HUES48 (cell line): ENCODE measurements around the gene NRG3.

Experiments used
- H3K27ac ChIP-seq: one replicate; pipeline ENCODE4 v1.7.0; 2013; ENCODE audit warnings: low read depth, low read length, inconsistent platforms
- H3K27me3 ChIP-seq: 2 replicates; pipeline ENCODE4 v1.6.1; 2013; ENCODE audit warnings: mild to moderate bottlenecking, low read length; ENCODE audit not compliant: control insufficient read depth, insufficient read depth
- H3K36me3 ChIP-seq: 2 replicates; pipeline ENCODE4 v1.6.1; 2013; ENCODE audit warnings: low read length; ENCODE audit not compliant: control insufficient read depth, insufficient read depth
- H3K4me1 ChIP-seq: 2 replicates; pipeline ENCODE4 v1.6.1; 2013; ENCODE audit warnings: mild to moderate bottlenecking, low read length; ENCODE audit not compliant: control insufficient read depth, insufficient read depth
- H3K4me3 ChIP-seq: 2 replicates; pipeline ENCODE4 v1.5.1; 2013; ENCODE audit warnings: mild to moderate bottlenecking, low read depth, low read length
- H3K9ac ChIP-seq: 2 replicates; pipeline ENCODE4 v1.6.1; 2013; ENCODE audit warnings: mild to moderate bottlenecking, low read depth, low read length, moderate library complexity
- H3K9me3 ChIP-seq: 2 replicates; pipeline ENCODE4 v1.6.1; 2013; ENCODE audit warnings: low read length; ENCODE audit not compliant: control insufficient read depth, insufficient read depth

NRG3 gene

DNA sequence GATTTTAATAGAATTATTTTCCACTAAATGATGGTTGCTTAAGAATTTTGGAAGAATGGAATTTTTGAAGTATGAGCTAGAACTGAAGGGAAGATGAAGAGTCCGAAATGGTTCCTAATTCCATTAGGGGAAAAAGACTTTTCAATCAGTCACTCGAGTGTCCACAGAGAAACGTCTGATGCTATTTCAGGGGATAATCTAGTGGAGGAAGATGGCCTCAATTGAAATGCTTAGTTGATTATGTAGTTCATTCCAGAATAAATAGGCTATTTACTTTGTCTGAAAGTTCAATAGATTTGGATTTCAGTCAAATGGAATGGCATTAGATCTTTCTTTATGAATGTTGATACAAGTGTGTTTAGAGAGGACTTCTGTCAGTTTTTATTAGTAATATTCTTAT lies 365.4 kb downstream of the NRG3 start:
- peaks cover 15% of the 10 kb centered on the region; the same call in 1 of the 2 replicates for H3K4me1 ChIP-seq
- no peak overlapping the region for H3K9ac ChIP-seq
- H3K9me3 ChIP-seq: no peaks in the 10 kb centered on the region
- no peak overlapping the region for H3K27ac ChIP-seq
- no peak overlapping the region for H3K4me3 ChIP-seq
- H3K36me3 ChIP-seq: no peaks in the 10 kb centered on the region
- H3K27me3 ChIP-seq: no peaks in the 10 kb centered on the region

DNA sequence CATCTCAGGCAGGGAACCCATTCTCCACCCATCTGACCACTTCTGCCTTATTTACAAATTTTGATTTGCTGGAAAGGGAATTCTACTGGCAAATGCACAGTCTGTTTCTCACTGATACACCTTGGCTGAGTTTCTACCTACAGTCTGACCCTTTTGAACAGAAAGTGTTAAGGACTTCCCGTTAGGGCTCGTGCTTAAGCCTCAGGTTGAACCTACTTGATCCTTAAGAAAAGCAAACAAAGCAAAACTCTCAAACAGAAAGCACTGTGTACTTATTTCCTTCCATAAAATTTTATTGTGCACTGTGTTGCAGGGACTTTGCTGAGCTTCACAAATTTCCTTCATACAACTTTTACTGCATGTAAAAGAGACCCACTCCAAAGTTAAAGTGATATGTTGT lies 367.8 kb downstream of the NRG3 start:
- H3K4me1 ChIP-seq: peaks cover 15% of the 10 kb centered on the region; the same call in 1 of the 2 replicates
- no peaks in the 10 kb centered on the region for H3K9me3 ChIP-seq
- peak overlapping the region; percentile 31; the same call in 1 of the 2 replicates for H3K4me3 ChIP-seq
- peaks cover 4% of the 10 kb centered on the region for H3K27me3 ChIP-seq
- no peaks in the 10 kb centered on the region for H3K36me3 ChIP-seq
- H3K9ac ChIP-seq: no peak overlapping the region
- H3K27ac ChIP-seq: no peak overlapping the region

GRCh38 chr10:82245157-82245556 lies 370.2 kb downstream of the NRG3 start:
- no peaks in the 10 kb centered on the region for H3K9me3 ChIP-seq
- H3K27ac ChIP-seq: no peak overlapping the region
- H3K27me3 ChIP-seq: peaks cover 4% of the 10 kb centered on the region
- H3K36me3 ChIP-seq: no peaks in the 10 kb centered on the region
- H3K4me3 ChIP-seq: no peak overlapping the region
- peaks cover 15% of the 10 kb centered on the region; the same call in 1 of the 2 replicates for H3K4me1 ChIP-seq
- H3K9ac ChIP-seq: no peak overlapping the region

DNA sequence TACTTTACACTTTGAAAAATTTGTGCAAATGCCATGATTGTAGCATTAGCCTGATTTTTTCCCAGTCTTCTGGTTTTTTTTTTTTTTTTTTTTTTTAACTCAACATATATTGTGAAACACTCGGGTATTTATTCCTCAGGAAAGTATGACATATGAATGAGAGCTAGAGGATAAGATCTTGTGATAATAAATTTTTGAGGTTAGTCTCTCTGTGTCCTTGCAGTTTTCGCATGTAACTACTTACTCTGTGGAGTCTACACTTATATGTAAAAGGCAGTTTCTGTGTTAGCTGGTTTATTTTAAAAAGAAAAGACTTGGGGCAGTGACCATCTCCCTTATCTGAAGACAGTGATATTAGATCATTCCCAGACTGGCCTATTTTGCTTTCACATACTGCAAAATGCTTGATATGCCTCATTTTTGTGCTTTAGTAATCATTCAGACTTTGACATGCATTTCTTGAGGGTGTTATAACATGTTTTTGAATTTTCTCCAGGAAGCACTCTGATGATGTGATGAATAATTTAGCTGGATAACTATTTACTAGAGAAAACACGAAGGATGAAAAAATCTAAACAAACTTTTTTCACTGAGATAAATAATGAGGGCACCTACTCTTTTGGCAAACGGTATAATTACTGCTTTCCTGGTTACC lies 371.0 kb downstream of the NRG3 start:
- Histone ChIP-seq H3K4me3 (no peak overlapping the region), H3K9ac (no peak overlapping the region), H3K27ac (no peak overlapping the region), H3K36me3 (no peaks in the 10 kb centered on the region), H3K27me3 (peaks cover 4% of the 10 kb centered on the region), H3K9me3 (no peaks in the 10 kb centered on the region), H3K4me1 (peaks cover 16% of the 10 kb centered on the region)

DNA sequence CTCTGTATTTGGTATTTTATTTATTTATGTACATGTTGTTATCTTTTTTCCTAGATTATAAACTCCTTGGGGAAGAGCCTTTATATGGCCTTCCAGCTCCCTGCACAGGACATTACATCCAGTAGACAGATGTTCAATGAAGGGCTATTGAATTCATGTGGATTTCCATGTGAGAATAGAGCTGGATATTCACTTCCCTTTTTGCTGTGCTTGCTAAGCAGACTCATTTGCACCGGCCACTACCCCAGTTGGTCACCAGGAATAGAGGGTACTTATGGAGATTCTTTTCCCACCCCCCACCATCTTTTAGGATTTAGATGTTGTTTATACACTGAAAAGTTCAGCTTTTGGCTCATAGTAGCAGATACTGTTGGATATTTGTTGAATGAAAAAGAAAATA lies 374.1 kb downstream of the NRG3 start:
- Histone ChIP-seq H3K9me3 (no peaks in the 10 kb centered on the region), H3K4me1 (peaks cover 7% of the 10 kb centered on the region), H3K9ac (no peak overlapping the region), H3K4me3 (no peak overlapping the region), H3K27me3 (peaks cover 4% of the 10 kb centered on the region), H3K27ac (no peak overlapping the region), H3K36me3 (no peaks in the 10 kb centered on the region)

- H3K27ac ChIP-seq: peak overlapping the region; percentile 17
- no peak overlapping the region for H3K9ac ChIP-seq
Measured at GRCh38 chr10:82251222-82251906, 376.4 kb downstream of the NRG3 start.

GRCh38 chr10:82252081-82252480 lies 377.1 kb downstream of the NRG3 start:
- no peaks in the 10 kb centered on the region for H3K9me3 ChIP-seq
- no peak overlapping the region for H3K9ac ChIP-seq
- H3K4me1 ChIP-seq: peaks cover 7% of the 10 kb centered on the region
- no peak overlapping the region for H3K4me3 ChIP-seq
- no peaks in the 10 kb centered on the region for H3K36me3 ChIP-seq
- H3K27ac ChIP-seq: no peak overlapping the region
- no peaks in the 10 kb centered on the region for H3K27me3 ChIP-seq

More at GRCh38 chr10:82251222-82251906, 376.4 kb downstream of the NRG3 start:
- no peaks in the 10 kb centered on the region; the same call in 1 of the 2 replicates for H3K27me3 ChIP-seq
- H3K36me3 ChIP-seq: no peaks in the 10 kb centered on the region
- no peaks in the 10 kb centered on the region for H3K9me3 ChIP-seq
- H3K4me1 ChIP-seq: peaks cover 7% of the 10 kb centered on the region
- no peak overlapping the region for H3K4me3 ChIP-seq

DNA sequence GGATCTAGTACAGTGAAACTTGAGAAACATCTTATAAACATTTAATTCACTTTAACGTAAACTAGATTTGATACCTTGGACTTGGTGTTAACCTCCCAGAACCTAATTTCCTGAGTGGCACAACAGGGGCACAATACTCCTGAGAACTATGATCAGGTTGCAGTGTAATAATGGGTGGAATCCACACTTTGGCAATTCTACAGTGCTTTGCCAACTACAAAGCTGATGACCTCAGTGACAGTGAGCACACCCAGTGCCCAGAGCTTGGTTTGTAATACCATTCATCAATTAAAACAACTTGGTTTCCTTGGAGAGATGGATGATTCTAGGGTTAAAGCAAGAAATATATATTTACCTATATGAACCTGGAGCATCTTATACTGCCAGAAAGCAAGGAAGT lies 379.2 kb downstream of the NRG3 start:
- Histone ChIP-seq H3K9me3 (no peaks in the 10 kb centered on the region), H3K27ac (no peak overlapping the region), H3K9ac (no peak overlapping the region), H3K27me3 (no peaks in the 10 kb centered on the region), H3K36me3 (no peaks in the 10 kb centered on the region), H3K4me3 (no peak overlapping the region), H3K4me1 (peaks cover 7% of the 10 kb centered on the region)

- Histone ChIP-seq H3K9me3 (no peaks in the 10 kb centered on the region), H3K27ac (no peak overlapping the region), H3K27me3 (no peaks in the 10 kb centered on the region), H3K4me3 (no peak overlapping the region), H3K4me1 (peaks cover 5% of the 10 kb centered on the region), H3K36me3 (no peaks in the 10 kb centered on the region), H3K9ac (no peak overlapping the region)
Measured at GRCh38 chr10:82256275-82256674, 381.3 kb downstream of the NRG3 start.

DNA sequence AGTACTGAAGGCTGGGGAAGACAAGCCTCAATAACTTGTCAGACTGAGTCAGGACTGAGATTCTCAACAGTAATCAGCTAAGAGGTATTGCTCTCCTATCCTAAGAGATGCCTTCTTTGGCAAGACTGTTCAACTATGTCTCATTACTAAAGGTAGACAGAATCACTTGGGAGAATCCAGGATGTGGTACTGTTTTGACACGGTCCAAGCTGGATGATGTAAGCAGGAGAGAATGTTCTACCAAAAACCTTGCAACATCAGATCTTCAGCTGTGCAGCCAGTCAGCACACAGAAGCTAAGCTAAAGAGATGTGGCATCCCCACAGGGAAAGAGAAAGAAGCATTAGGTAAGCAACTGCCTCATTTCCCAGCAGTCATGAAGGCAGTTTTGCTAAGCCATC lies 391.4 kb downstream of the NRG3 start:
- H3K27me3 ChIP-seq: no peaks in the 10 kb centered on the region
- H3K9me3 ChIP-seq: no peaks in the 10 kb centered on the region
- no peak overlapping the region for H3K4me3 ChIP-seq
- no peak overlapping the region for H3K27ac ChIP-seq
- H3K4me1 ChIP-seq: peaks cover 15% of the 10 kb centered on the region
- H3K9ac ChIP-seq: no peak overlapping the region
- no peaks in the 10 kb centered on the region for H3K36me3 ChIP-seq

DNA sequence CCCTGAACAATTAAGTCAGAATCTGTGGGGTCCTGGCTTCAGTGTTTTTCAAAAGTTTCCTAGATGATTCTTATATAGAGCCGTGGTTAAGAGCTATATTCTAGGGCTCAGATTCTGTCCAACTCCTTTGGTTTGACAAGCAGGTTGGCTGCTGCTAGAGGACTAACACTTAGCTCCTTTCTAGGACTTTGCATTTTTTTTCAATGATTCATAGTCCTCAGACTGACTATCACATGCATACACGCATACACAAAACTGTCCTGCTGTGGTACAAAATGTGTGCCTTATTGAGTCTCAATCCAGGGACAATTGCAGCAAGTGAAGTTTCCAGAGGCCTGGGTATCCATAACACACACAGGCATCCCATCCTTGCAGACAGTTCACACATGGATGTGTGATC lies 392.0 kb downstream of the NRG3 start:
- H3K27ac ChIP-seq: no peak overlapping the region
- H3K36me3 ChIP-seq: no peaks in the 10 kb centered on the region
- H3K27me3 ChIP-seq: no peaks in the 10 kb centered on the region
- no peak overlapping the region for H3K4me3 ChIP-seq
- H3K9me3 ChIP-seq: no peaks in the 10 kb centered on the region
- peaks cover 15% of the 10 kb centered on the region for H3K4me1 ChIP-seq
- no peak overlapping the region for H3K9ac ChIP-seq
